H1 (cell line): ENCODE data around the gene PAXIP1. TPM values are rescaled to one million over a fixed set of nuclear protein-coding genes. Genes with fewer than 3 reads are reported as not detected.
A peak's percentile ranks its signal among the peaks of the same experiment; 100 is the strongest.

Source experiments
- EP300 ChIP-seq, 2 experiments: IDR thresholded peaks; 1 replicate in 1 of 2; 2 replicates in 1 of 2; pipeline ENCODE4 v1.6.1; 2011 to 2012; ENCODE audit warnings: low read depth in 2 of 2, low read length in 2 of 2, mild to moderate bottlenecking in 2 of 2, borderline replicate concordance in 1 of 2, inconsistent platforms in 1 of 2, moderate library complexity in 1 of 2
- HDAC2 ChIP-seq, 2 experiments: fragments of 300-600 bp in 1 of 2; sonication (generic) in 1 of 2; IDR thresholded peaks; 2 replicates each; pipeline ENCODE4 v1.6.1; 2011 to 2012; ENCODE audit warnings: low read depth in 2 of 2, low read length in 2 of 2, mild to moderate bottlenecking in 2 of 2, moderate library complexity in 2 of 2, borderline replicate concordance in 1 of 2, inconsistent platforms in 1 of 2
- NRF1 ChIP-seq: IDR thresholded peaks from 2 replicates; pipeline ENCODE4 v1.6.1; 2011; ENCODE audit warnings: mild to moderate bottlenecking, low read depth, low read length, improper control_type of control experiment
- RAD21 ChIP-seq, 2 experiments: IDR thresholded peaks in 1 of 2; conservative IDR thresholded peaks in 1 of 2; 2 replicates each; pipeline ENCODE4 v1.6.1; 2011; ENCODE audit warnings: low read depth in 2 of 2, low read length in 2 of 2, improper control_type of control experiment in 1 of 2, inconsistent platforms in 1 of 2, mild to moderate bottlenecking in 1 of 2, moderate library complexity in 1 of 2
- RXRA ChIP-seq: IDR thresholded peaks from 2 replicates; pipeline ENCODE4 v1.6.1; 2011; ENCODE audit warnings: low read depth, mild to moderate bottlenecking, low read length, moderate library complexity; ENCODE audit not compliant: insufficient read depth
- SRF ChIP-seq: IDR thresholded peaks from 2 replicates; pipeline ENCODE4 v1.6.1; 2011; ENCODE audit warnings: mild to moderate bottlenecking, low read depth, low read length, moderate library complexity
- TBP ChIP-seq: IDR thresholded peaks from 2 replicates; pipeline ENCODE4 v1.6.1; 2011; ENCODE audit warnings: low read depth, low read length, improper control_type of control experiment
- USF2 ChIP-seq: IDR thresholded peaks from 2 replicates; pipeline ENCODE4 v1.6.1; 2011; ENCODE audit warnings: low read length, improper control_type of control experiment
- polyA plus RNA-seq, 7 experiments: library from polyadenylated mRNA; depleted of rRNA in 3 of 7; stranded (reverse) in 5 of 7; unstranded in 2 of 7; fragments of >200 nt in 5 of 7; fragments of 200-250 nt in 2 of 7; gene quantifications; 1 replicate in 5 of 7; 2 replicates in 1 of 7; 4 replicates in 1 of 7; pipeline versions ENCODE4 v1.2.1 to v1.2.3, GENCODE V29; 2011 to 2013; ENCODE audit warnings: missing spikeins in 2 of 7, mixed read lengths in 2 of 7
- total RNA-seq: library from RNA; stranded (reverse); fragmentation: NEBNext Ultra II Directional; extraction: Animal tissue kit (Norgen Biotek cat#: 25700); gene quantifications from 2 replicates; pipeline ENCODE4 v1.2.1, GENCODE V29; 2021
- TF ChIP-seq, protein P1 (sequence below): IDR thresholded peaks from 2 replicates; pipeline ENCODE4 v1.6.1; 2012; ENCODE audit warnings: inconsistent platforms
- TF ChIP-seq, protein P2 (sequence below), 3 experiments: IDR thresholded peaks; 1 replicate in 2 of 3; 2 replicates in 1 of 3; pipeline versions ENCODE4 v1.5.1 to v1.6.1; 2011; ENCODE audit warnings: low read length in 3 of 3, mild to moderate bottlenecking in 3 of 3, inconsistent platforms in 2 of 3, low read depth in 1 of 3, moderate library complexity in 1 of 3; ENCODE audit not compliant: insufficient read depth in 1 of 3; ENCODE audit errors: control extremely low read depth in 1 of 3

PAXIP1 gene
- total and polyA plus RNA-seq, 2 of the 8 experiments (the other 6 are each of a cell fraction or from before 2014, with no cell fraction given) = 32.4 to 32.8 TPM

GRCh38 chr7:154913638-154914307 lies 89.2 kb downstream of the PAXIP1 start (continued):
- no peak for TF ChIP-seq HDAC2 (IDR thresholded peaks at IDR 0.05; ENCODE audit: borderline replicate concordance in 1 of 2, low read depth in 2 of 2, low read length in 2 of 2)
- no peak for TF ChIP-seq EP300 (IDR thresholded peaks at IDR 0.05; ENCODE audit: borderline replicate concordance in 1 of 2, low read depth in 2 of 2, low read length in 2 of 2)
- TF ChIP-seq, protein P1, sequence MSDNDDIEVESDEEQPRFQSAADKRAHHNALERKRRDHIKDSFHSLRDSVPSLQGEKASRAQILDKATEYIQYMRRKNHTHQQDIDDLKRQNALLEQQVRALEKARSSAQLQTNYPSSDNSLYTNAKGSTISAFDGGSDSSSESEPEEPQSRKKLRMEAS = peak; percentile 70
- no peak for TF ChIP-seq NRF1
- TF ChIP-seq TBP = no peak
- TF ChIP-seq, protein P2, sequence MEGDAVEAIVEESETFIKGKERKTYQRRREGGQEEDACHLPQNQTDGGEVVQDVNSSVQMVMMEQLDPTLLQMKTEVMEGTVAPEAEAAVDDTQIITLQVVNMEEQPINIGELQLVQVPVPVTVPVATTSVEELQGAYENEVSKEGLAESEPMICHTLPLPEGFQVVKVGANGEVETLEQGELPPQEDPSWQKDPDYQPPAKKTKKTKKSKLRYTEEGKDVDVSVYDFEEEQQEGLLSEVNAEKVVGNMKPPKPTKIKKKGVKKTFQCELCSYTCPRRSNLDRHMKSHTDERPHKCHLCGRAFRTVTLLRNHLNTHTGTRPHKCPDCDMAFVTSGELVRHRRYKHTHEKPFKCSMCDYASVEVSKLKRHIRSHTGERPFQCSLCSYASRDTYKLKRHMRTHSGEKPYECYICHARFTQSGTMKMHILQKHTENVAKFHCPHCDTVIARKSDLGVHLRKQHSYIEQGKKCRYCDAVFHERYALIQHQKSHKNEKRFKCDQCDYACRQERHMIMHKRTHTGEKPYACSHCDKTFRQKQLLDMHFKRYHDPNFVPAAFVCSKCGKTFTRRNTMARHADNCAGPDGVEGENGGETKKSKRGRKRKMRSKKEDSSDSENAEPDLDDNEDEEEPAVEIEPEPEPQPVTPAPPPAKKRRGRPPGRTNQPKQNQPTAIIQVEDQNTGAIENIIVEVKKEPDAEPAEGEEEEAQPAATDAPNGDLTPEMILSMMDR (IDR thresholded peaks at IDR 0.05; ENCODE audit: control extremely low read depth in 1 of 3, insufficient read depth in 1 of 3, low read depth in 1 of 3, low read length in 3 of 3) = peak; percentile 75 to 93 (median 89)
- TF ChIP-seq RAD21 (IDR thresholded peaks at IDR 0.05 in 1 of 2, conservative IDR thresholded peaks at IDR 0.05 in 1 of 2; ENCODE audit: low read depth in 2 of 2, low read length in 2 of 2) = peak; percentile 88 to 95
- no peak for TF ChIP-seq USF2
- TF ChIP-seq RXRA = 0 out of 2 replicates have a peak, but pooled peaks have one; percentile 29
- no peak for TF ChIP-seq SRF
